ENCODE measurements around the gene FGD6.
"Not testable (repeated sequence)": the region's sequence is repeated elsewhere in the genome, so short reads cannot be mapped to it uniquely, and the experiment has no call there.

The FGD6 gene

DNA sequence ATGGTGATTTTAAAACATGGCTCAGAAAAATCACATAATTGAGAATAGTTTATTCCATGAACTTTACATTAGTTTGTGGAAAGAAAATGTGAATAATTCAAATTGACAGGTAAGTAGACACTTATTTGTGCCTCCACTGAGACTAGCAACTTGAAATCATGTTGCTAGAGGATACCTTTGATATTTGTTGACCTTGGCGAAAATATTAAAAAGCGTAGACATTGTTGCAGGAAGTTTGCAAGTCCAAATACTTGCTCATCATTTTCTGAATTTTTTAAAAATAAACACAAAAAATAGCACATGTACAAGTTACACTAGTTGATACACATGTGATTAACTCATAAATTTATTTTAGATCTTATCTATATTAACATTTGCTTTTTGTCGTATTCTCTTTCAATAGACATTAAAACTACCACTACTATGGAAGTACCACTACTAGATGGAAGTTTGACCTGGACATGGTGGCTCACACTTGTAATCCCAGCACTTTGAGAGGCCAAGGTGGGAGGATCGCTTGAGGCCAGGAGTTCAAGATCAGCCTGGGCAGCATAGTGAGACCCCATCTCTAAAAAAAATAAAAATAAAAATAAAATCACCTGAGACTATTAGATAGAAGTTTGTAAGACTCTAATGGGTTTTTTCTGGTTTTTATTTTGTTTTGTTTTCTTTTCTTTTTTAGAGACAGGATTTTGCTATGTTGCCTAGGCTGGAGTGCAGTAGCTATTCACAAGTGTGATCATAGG is 24.7 kb upstream of the FGD6 start:
- Mint-ChIP-seq H3K36me3 (peaks cover 6 to 22% of the 10 kb centered on the region in 2 donors), H3K4me3 (no peak overlapping the region), H3K27ac (no peak overlapping the region), H3K27me3 (no peaks in the 10 kb centered on the region), H3K4me1 (peaks cover 19 to 31% of the 10 kb centered on the region in 2 donors), H3K9me3 (no peaks in the 10 kb centered on the region)
- no peak for DNase-seq
- no peak for ATAC-seq (replicated peaks)

DNA sequence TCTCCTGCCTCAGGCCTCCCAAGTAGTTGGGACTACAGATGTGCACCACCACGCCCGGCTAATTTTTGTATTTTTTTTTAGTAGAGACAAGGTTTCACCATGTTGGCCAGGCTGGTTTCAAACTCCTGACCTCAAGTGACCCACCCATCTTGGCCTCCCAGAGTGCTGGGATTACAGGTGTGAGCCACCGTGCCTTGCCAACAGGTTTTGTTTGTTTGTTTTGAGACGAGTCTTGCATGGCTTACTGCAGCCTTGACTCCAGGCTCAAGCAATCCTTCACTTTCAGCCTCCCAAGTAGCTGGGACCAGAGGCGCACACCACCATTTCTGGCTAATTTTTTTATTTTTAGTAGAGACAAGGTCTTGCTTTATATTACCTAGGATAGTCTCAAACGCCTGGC is 23.9 kb upstream of the FGD6 start:
- Mint-ChIP-seq H3K27ac (peak overlapping the region; percentile 47), H3K4me1 (peaks cover 17 to 32% of the 10 kb centered on the region in 2 donors), H3K36me3 (peaks cover 11 to 27% of the 10 kb centered on the region in 2 donors)
- not testable (repeated sequence) for ATAC-seq (replicated peaks); H3K4me3 Mint-ChIP-seq; DNase-seq; H3K27me3 Mint-ChIP-seq; H3K9me3 Mint-ChIP-seq

GRCh38 chr12:95240556-95240955 is 23.3 kb upstream of the FGD6 start:
- Mint-ChIP-seq H3K9me3 (no peaks in the 10 kb centered on the region), H3K27ac (no peak overlapping the region), H3K36me3 (peaks cover 16 to 32% of the 10 kb centered on the region in 2 donors), H3K4me3 (no peak overlapping the region), H3K4me1 (peaks cover 15 to 32% of the 10 kb centered on the region in 2 donors), H3K27me3 (no peaks in the 10 kb centered on the region)
- DNase-seq (no peak), ATAC-seq (replicated peaks) (no peak)

GRCh38 chr12:95239835-95240234 is 22.6 kb upstream of the FGD6 start:
- H3K9me3 Mint-ChIP-seq; H3K27me3 Mint-ChIP-seq; ATAC-seq (replicated peaks); H3K4me3 Mint-ChIP-seq; DNase-seq: not testable (repeated sequence)
- Mint-ChIP-seq H3K4me1 (peaks cover 15 to 32% of the 10 kb centered on the region in 2 donors), H3K36me3 (peaks cover 16 to 31% of the 10 kb centered on the region in 2 donors), H3K27ac (peak overlapping the region; percentile 44)

DNA sequence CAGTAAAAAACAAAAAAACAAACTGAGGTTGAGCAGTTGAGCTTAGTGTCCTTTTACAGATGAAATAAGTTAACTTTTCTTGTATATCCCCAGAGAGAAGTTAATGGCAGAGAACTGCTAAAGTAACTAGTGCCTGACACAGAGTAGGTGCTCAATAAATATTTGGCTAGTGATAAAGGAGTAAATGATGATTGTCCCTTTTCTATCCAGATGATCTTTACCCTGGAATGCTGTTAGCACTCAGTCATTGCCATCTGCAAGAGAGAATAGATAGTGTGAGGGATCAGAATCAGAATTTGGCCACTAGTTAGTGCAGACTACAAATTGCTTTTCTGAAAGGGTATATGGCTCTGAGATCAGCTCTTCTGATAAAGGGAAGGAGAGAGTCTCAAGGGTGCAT is 21.9 kb upstream of the FGD6 start:
- no peak for DNase-seq

DNA sequence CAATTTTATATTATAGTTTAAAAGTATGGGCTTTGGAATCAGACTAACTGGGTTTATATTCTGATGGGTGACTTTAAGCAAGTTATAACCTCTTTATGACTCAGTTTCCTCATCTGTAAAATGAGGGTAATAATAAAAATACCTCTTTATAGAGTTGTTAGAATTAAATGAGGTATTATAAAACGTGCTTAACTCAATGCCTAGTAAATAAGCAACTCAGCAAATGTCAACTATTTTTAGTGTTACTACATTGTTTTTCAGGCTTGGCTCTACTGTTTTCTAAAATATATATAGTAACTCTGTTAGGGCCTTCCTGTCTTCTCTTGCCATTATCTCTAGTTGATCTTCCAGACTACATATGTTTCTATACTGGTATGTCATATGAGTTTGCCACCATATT is 20.9 kb upstream of the FGD6 start:
- ATAC-seq (replicated peaks): no peak
- Mint-ChIP-seq H3K4me3 (no peak overlapping the region), H3K9me3 (no peaks in the 10 kb centered on the region), H3K27me3 (no peaks in the 10 kb centered on the region), H3K4me1 (peaks cover 15 to 32% of the 10 kb centered on the region in 2 donors), H3K36me3 (peaks cover 17 to 28% of the 10 kb centered on the region in 2 donors), H3K27ac (no peak overlapping the region)
- DNase-seq: no peak

More for the DNA sequence above, 21.9 kb upstream of the FGD6 start:
- ATAC-seq (replicated peaks): no peak
- Mint-ChIP-seq H3K27ac (peak overlapping the region; percentile 20), H3K9me3 (no peaks in the 10 kb centered on the region), H3K27me3 (no peaks in the 10 kb centered on the region), H3K4me1 (peaks cover 15 to 32% of the 10 kb centered on the region in 2 donors), H3K4me3 (no peak overlapping the region), H3K36me3 (peaks cover 17 to 34% of the 10 kb centered on the region in 2 donors)

DNA sequence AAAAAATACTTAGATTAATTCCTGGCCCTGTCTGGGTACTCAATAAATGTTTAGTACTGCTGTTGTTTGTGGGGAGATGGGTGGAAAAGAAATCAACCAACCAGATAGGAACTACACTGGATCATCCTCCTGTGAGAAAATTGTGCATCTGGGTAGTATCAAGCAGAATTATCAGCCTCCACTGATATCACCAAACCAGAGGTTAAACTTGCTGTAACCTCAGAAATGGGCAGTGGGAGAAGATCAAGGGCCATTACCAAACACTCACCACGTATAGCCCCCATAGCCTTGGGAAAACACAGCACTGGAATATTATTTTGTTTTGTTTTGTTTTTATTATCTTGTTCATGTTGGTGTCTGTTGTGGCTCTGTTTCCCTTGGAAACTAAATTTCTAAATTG is 20.0 kb upstream of the FGD6 start:
- no peak for ATAC-seq (replicated peaks)
- no peak for DNase-seq
- H3K27ac Mint-ChIP-seq: no peak overlapping the region
- H3K4me3 Mint-ChIP-seq: no peak overlapping the region
- H3K4me1 Mint-ChIP-seq: peaks cover 17 to 39% of the 10 kb centered on the region in 2 donors
- no peaks in the 10 kb centered on the region for H3K27me3 Mint-ChIP-seq
- H3K36me3 Mint-ChIP-seq: peaks cover 18 to 35% of the 10 kb centered on the region in 2 donors
- no peaks in the 10 kb centered on the region for H3K9me3 Mint-ChIP-seq

GRCh38 chr12:95235621-95236020 is 18.4 kb upstream of the FGD6 start:
- H3K27ac Mint-ChIP-seq; ATAC-seq (replicated peaks); H3K4me3 Mint-ChIP-seq; H3K27me3 Mint-ChIP-seq; DNase-seq; H3K9me3 Mint-ChIP-seq: not testable (repeated sequence)
- peaks cover 17 to 35% of the 10 kb centered on the region in 2 donors for H3K36me3 Mint-ChIP-seq
- peaks cover 19 to 37% of the 10 kb centered on the region in 2 donors for H3K4me1 Mint-ChIP-seq

GRCh38 chr12:95234187-95234586 is 16.9 kb upstream of the FGD6 start:
- not testable (repeated sequence) for DNase-seq; H3K9me3 Mint-ChIP-seq; H3K27me3 Mint-ChIP-seq; H3K27ac Mint-ChIP-seq; ATAC-seq (replicated peaks); H3K4me3 Mint-ChIP-seq
- peaks cover 11 to 25% of the 10 kb centered on the region in 2 donors for H3K4me1 Mint-ChIP-seq
- H3K36me3 Mint-ChIP-seq: peaks cover 17 to 30% of the 10 kb centered on the region in 2 donors

DNA sequence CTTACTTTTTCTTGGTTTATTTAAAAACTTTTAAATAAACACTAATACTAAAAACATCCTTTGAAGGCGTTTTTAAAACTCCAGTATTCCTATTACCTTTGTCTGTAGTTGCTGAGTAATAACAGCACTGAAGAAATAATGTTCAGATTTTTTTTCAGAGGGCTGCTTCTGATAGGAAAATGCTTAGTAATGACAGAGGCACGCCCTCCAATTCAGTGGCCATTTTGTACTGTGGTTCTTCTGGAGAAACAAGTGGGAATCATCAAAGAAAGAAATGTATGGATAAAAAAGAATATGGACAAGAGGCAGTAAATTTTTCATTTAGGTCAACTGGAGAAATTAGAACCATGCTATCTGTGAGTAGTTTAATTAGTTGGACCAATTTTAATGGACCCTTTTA is 13.9 kb upstream of the FGD6 start:
- DNase-seq (no peak), ATAC-seq (replicated peaks) (no peak)
- Mint-ChIP-seq H3K4me3 (no peak overlapping the region), H3K4me1 (peaks cover 7 to 21% of the 10 kb centered on the region in 2 donors), H3K27ac (no peak overlapping the region), H3K9me3 (no peaks in the 10 kb centered on the region), H3K27me3 (no peaks in the 10 kb centered on the region), H3K36me3 (peaks cover 8 to 19% of the 10 kb centered on the region in 2 donors)

DNA sequence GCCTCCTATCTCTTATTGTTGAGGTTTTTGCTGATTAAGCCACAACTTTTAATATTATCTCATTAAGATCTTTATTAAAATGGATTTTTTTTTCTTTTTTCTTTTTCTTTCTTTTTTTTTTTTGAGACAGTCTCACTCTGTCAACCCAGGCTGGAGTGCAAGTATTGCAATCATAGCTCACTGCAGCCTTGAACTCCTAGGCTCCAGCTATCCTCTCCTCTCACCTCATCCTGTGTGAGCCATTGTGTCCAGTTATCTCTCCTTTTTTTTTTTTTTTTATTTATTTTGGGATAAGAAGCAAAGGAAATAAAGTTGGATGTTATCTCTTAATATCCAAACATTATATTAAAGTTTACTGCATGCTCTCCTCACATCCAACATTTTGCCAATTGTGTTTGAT is 13.0 kb upstream of the FGD6 start:
- no peaks in the 10 kb centered on the region for H3K9me3 Mint-ChIP-seq
- no peak overlapping the region for H3K27ac Mint-ChIP-seq
- ATAC-seq (replicated peaks) (no peak), DNase-seq (no peak)
- no peaks in the 10 kb centered on the region for H3K27me3 Mint-ChIP-seq
- H3K4me1 Mint-ChIP-seq: peaks cover 7 to 25% of the 10 kb centered on the region in 2 donors
- no peak overlapping the region for H3K4me3 Mint-ChIP-seq
- H3K36me3 Mint-ChIP-seq: peaks cover 4 to 13% of the 10 kb centered on the region in 2 donors

DNA sequence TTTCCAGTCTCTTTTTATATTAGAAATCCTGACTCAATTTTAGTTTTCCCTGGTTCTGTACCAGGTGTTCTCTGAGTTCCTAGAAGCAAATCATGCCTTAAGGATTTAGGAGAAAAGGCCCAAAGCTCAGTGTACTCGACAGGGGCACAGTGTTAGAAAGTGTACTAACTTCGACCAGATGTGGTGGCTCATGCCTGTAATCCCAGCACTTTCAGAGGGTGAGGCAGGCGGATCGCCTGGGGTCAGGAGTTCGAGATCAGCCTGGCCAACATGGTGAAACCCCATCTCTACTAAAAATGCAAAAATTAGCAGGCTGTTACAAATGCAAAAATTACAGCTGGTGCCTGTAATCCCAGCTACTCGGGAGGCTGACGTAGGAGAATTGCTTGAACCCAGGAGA is 12.4 kb upstream of the FGD6 start:
- DNase-seq (no peak), ATAC-seq (replicated peaks) (no peak)
- H3K27me3 Mint-ChIP-seq: no peaks in the 10 kb centered on the region
- no peak overlapping the region for H3K27ac Mint-ChIP-seq
- peaks cover 11 to 32% of the 10 kb centered on the region in 2 donors for H3K4me1 Mint-ChIP-seq
- H3K9me3 Mint-ChIP-seq: no peaks in the 10 kb centered on the region
- no peak overlapping the region for H3K4me3 Mint-ChIP-seq
- peaks cover 10 to 17% of the 10 kb centered on the region in 2 donors for H3K36me3 Mint-ChIP-seq

DNA sequence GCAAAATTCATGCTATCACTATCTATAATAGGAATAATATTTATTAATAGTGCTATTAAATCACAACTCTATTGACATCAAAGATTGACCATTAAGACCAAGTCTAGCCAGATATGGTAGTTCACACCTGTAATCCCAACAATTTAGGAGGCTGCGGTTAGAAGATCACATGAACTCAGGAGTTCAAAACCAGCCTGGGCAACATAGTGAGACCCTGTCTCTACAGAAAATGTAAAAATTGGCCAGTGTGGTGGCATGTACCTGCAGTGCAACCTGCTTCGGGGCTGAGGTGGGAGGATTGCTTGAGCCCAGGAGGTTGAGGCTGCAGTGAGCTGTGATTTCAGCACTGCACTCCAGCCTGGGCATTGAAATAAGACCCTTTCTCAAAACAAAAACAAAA is 11.3 kb upstream of the FGD6 start:
- Mint-ChIP-seq H3K27me3 (no peaks in the 10 kb centered on the region), H3K4me1 (peaks cover 14 to 40% of the 10 kb centered on the region in 2 donors), H3K27ac (no peak overlapping the region), H3K9me3 (no peaks in the 10 kb centered on the region), H3K36me3 (peaks cover 15 to 20% of the 10 kb centered on the region in 2 donors), H3K4me3 (no peak overlapping the region)
- no peak for ATAC-seq (replicated peaks)
- no peak for DNase-seq

GRCh38 chr12:95227818-95228356 is 10.6 kb upstream of the FGD6 start:
- ATAC-seq (replicated peaks): no peak
- Mint-ChIP-seq H3K9me3 (no peaks in the 10 kb centered on the region), H3K27ac (no peak overlapping the region), H3K27me3 (no peaks in the 10 kb centered on the region), H3K4me3 (no peak overlapping the region), H3K4me1 (peaks cover 14 to 38% of the 10 kb centered on the region in 2 donors), H3K36me3 (peaks cover 13 to 16% of the 10 kb centered on the region in 2 donors)
- no peak for DNase-seq

- no peak overlapping the region for H3K27ac Mint-ChIP-seq
- H3K27me3 Mint-ChIP-seq: no peaks in the 10 kb centered on the region
- peaks cover 12 to 32% of the 10 kb centered on the region in 2 donors for H3K4me1 Mint-ChIP-seq
- DNase-seq (no peak), ATAC-seq (replicated peaks) (no peak)
- no peaks in the 10 kb centered on the region for H3K9me3 Mint-ChIP-seq
- peaks cover 15 to 16% of the 10 kb centered on the region in 2 donors for H3K36me3 Mint-ChIP-seq
- no peak overlapping the region for H3K4me3 Mint-ChIP-seq
Observed at GRCh38 chr12:95225645-95226212, 8.5 kb upstream of the FGD6 start.
